Adrenal gland (tissue), 5 donors: ENCODE measurements around the gene RBMX.

ENCODE experiments used
- POLR2A ChIP-seq, 2 donors: fragments of 450-650 bp; IDR thresholded peaks; one replicate each; pipeline ENCODE4 v1.6.1; 2017; ENCODE audit warnings: antibody characterized with exemption in 2 of 2, mild to moderate bottlenecking in 2 of 2, moderate library complexity in 1 of 2
- TF ChIP-seq, protein P1 (sequence below), 6 experiments: fragments of 450-650 bp in 4 of 6; fragments of 200-600 bp in 2 of 6; sonication (generic) in 1 of 6; IDR thresholded peaks; 1 replicate in 5 of 6; 2 replicates in 1 of 6; pipeline versions ENCODE4 v1.5.1 to v1.8.0; 2016 to 2021; ENCODE audit warnings: antibody characterized with exemption in 6 of 6, mild to moderate bottlenecking in 2 of 6, moderate library complexity in 1 of 6
- donor health status: DM: no; HTN: no; CAD: no.

DNA sequence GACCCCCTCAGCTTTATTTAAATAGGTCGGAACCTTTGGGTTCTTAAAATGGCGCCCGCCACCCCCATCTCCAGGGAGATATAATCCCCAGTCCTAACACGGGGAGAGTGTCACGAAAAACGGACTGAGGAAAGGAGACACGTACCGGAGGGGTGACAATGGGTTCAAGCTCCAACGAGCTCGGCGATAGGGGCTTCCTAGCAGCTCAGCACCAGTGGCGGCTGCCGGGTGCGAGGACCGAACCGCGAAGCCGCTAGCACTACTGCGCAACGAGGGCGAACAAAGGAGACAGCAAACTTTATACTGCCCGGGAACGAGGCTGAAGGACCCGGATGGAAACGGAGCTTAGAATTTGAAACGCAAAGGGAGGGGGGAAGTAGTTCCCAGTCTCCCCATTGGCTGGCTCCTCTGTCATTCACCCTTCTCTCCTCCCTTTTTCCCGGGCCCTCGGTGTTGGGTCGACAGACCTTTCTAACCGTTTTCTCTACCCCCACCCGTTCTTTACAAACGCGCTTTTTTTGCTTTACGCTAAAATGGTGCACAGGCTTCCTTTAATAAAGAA lies at the start of gene RBMX:
- TF ChIP-seq, protein P1, sequence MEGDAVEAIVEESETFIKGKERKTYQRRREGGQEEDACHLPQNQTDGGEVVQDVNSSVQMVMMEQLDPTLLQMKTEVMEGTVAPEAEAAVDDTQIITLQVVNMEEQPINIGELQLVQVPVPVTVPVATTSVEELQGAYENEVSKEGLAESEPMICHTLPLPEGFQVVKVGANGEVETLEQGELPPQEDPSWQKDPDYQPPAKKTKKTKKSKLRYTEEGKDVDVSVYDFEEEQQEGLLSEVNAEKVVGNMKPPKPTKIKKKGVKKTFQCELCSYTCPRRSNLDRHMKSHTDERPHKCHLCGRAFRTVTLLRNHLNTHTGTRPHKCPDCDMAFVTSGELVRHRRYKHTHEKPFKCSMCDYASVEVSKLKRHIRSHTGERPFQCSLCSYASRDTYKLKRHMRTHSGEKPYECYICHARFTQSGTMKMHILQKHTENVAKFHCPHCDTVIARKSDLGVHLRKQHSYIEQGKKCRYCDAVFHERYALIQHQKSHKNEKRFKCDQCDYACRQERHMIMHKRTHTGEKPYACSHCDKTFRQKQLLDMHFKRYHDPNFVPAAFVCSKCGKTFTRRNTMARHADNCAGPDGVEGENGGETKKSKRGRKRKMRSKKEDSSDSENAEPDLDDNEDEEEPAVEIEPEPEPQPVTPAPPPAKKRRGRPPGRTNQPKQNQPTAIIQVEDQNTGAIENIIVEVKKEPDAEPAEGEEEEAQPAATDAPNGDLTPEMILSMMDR (IDR thresholded peaks at IDR 0.05) = no peak
- TF ChIP-seq POLR2A (IDR thresholded peaks at IDR 0.05) = peak; percentile 97 to 98
